GM03348 (cell line): ENCODE data around the gene CUX1.
"Not testable (repeated sequence)": the region's sequence is repeated elsewhere in the genome, so short reads cannot be mapped to it uniquely, and the experiment has no call there.

ENCODE experiments used
- DNase-seq: peaks from one replicate; pipeline ENCODE4 v3.0.0; 2012; ENCODE audit warnings: low spot score

The CUX1 gene

DNA sequence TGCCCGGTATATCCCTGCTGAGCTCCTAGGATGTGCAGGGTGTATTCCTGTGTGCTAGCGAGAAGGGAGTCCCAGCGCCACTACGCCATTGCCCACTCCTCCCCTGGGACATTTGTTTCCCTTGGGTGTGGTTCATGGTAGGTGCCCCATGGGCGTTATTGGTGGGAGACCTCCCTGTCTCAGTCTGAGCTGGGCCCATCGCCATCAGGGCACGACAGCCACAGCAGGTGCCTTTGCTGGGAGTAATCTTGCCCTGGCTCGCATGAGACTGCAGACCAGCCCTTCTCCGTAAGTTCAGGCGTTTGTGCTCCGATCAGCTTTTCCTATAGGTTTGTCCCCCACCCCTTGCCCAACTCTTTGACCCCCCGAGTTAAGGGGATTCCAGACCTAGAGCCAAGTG is 332.0 kb downstream of the CUX1 start:
- no peak for DNase-seq

DNA sequence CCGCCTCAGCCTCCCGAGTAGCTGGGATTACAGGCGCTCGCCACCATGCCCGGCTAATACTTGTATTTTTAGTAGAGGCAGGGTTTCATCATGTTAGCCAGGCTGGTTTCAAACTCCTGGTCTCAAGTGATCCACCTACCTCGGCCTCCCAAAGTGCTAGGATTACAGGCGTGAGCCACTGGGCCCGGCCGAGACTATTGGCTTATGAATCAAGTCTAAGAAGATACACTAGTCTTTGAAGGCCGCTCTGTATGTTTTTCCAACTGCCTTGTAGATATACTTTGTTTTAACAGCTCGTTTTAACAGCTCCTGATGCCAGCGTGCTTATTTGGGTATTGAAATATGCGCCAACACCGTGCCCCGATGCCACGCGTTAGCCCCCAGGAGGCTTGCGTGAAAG is 332.8 kb downstream of the CUX1 start:
- DNase-seq: no peak

DNA sequence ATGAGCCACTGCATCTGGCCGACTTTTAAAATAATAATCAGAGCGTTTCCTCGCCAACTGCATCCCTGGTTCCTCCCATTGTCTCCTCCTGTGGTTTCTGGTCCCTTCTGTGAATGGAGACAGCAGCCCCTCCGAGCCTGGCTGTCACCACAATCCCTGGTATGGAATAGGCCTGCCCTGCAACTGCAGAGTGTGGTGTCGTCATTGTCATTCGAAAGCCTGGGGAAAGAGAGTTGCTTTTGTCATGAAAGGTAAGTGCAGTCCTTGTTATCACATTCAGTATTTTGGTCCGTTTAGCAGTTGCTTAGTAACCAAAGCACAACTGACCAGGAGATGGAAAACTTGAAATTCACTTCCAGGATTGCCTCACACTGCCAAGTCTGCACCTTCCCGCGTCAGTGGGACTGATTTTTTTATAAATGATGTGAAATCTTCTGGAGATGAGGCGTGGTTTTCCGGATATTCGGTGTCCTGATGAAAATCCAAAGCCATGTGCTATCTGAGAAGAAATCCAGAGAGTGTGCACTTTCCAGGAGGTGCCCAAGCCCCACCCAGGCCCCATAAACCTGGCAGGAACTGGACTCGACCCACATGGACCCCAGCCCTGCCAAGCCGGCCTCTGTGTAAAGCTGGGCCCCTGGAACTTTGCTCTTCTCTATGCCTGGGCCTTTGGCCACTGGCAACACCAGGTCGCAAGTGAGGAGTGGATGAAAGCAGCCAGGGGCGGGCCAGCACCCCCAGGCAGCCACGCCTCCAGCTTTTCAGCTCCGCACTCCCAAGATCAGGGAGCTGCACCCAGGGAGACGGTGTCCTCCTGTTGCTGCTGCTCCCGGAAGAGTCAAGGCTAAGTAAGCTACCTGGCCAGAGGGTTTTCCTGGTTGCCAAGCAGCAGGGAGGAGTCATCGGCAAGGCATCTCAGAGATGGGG is 335.5 kb downstream of the CUX1 start:
- no peak for DNase-seq

DNA sequence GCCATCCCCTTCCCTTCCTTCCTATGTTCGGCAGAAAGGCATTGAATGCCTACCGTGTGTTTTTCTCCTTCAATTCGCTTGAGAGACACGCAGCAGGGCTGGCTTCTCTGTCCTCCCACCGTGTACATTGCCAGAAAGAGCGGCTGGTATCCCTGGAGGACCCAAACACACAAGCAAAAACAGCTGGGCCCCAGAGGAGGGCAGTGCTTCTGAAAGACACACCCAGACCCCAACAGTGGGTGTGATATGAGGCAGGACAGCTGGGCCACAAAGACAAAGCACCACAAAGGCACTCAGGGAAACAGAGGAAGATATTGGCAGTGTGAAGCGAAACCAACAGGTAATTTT is 336.1 kb downstream of the CUX1 start:
- no peak for DNase-seq

DNA sequence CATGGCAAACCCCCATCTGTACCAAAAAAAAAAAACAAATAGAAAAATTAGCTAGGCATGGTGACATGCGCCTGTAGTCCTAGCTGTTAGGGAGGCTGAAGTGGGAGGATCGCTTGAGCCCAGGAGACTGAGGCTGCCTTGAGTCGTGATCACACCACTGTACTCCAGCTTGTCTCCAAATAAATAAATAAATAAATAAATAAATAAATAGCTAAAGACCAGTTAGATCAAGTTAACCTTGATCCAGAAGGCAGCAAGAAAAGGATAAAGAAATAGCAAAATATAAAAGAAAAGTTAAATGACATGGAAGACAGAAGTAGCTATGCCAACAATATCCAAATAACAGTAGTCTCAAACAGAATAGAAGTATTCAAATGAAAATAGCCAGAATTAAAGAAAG is 337.0 kb downstream of the CUX1 start:
- no peak for DNase-seq

DNA sequence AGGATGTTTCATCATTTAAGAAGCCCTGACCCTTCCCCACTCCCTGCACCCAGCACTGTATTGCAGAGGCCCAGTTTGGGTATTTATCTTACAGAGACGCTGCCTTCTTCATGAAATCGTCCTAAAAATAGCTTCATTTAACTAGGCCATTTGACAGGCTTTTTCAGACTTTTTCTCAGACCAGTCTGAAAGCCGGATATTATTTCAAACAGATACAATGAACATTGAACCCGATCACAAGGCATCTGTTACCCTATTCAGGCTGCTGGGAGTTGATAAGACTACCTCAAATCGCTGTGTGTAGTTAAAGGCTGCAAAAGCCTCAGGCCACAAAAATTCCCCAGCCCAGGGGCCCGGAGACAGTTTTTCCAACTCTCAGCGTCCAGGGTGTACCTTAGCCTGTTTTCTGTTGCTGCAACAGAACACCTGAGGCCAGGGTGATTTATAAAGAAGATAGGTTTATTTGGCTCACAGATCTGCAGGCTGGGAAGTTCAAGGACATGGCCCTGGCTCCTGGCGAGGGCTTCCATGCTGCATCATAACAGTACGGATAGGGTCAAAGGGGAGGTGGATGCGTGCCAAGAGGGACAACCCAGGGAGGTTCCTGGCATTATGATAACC is 338.5 kb downstream of the CUX1 start:
- DNase-seq: no peak

DNA sequence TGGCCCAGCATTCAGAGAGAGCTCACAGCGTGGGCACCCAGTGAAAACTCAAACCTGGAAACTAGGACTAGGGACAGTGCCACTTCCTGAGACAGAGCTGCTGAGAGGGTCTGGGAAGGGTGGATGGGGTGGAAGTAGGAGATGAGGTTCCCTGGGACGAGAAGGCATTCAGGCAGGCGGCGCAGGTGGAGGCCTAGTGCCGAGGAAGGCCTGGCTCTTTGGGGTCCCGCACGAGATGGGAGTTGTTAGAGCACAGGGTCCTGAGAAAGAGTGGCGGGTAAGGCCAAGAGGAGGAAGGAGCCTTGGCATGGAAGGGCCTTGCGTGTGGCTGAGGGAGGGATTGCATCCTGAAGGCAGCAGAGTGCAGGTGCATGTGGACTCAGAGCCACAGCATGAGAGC is 339.4 kb downstream of the CUX1 start:
- DNase-seq: no peak

DNA sequence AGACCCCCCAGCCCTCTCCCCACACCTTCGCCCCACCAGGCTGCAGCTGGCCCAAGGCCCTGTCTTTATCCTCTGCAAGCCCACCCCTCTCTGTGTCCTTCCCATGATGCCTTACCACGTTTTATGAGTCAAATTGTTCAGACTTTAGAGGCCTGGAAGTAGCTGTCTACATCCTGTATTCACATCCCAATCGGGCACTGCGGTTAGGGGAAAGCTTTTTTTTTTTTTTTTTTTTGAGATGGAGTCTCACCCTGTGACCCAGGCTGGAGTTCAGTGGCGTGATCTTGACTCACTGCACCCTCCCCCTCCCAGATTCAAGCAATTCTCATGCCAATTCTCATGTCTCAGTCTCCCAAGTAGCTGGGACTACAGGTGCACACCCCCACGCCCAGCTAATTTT is 347.7 kb downstream of the CUX1 start:
- no peak for DNase-seq

DNA sequence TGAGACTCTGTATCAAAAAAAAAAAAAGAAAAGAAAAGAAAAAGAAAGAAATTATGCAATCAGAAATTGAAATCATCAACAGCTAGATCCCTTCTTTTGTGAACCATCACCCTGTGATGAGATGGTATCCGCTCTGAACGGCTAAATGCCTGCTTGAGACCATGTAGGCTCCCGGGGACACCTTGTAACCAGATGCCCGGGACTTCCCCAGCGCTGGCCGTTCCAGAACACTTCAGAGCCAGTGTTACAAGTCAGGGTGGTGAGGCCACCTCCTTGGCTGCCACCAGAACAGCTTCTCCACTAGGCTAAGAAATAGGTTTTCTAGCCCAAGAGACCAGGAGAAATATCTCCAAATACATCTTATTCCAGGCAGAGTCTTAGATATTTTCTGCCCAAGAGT is 349.8 kb downstream of the CUX1 start:
- DNase-seq: no peak

DNA sequence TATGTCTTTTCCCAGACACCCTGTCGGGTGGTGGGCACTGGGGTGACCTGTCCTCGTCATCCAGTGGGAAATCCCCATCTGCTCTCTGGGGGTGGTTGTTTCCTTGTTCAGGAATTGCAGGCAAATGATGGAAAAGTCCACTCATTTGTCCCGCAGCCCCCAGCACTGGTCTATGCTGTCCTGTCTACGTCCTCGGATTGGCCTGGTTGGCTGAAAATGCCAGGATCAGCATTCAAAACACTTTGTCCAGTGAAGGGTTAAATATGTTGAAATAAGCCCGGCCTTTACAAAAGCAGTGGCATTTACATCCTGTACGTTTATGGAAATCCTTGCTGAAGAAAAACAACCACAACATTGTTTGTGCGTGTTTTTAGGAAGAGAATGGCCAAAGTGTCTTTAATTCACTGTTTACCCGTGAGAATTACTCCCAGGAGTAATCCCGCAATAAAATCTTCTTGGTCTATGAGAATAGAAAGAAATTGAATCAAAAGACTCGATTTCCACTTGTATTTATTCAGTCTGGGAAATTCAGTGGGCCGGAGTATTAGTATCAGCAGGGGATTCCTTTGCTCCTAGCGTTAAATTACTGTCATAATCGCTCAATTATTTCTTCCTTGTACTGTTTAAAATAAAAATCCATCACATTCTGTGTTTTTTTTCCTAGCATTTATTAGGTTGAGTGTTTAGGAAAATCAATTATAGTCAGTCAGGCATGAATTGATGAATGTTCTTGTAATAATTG is 352.4 kb downstream of the CUX1 start:
- DNase-seq: no peak

DNA sequence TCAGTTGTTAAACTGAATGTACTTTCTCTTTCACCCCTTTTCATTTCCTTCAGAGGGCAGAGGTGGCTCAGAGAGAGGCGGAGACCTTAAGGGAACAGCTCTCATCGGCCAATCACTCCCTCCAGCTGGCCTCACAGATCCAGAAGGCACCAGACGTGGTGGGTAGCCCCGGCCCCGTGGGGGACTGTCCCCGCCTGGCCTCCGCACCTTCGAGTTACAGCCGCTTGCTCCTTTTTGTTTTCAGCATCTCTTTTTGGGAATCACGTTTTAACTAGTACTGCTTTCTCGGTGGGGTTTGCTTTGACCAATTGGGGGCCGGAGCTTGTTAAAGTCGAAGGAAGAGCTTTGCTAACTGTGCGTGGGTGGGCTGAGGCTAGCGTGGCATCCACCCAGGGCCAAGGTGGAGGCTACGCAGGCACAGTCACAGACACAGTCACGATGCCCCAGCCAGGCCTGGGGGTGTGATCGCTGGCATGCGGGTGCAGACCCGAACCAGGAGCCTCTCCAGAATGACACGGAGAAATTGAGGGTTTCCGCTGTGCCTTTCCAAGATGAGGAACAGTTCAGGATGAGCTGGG is 353.1 kb downstream of the CUX1 start:
- DNase-seq: no peak

DNA sequence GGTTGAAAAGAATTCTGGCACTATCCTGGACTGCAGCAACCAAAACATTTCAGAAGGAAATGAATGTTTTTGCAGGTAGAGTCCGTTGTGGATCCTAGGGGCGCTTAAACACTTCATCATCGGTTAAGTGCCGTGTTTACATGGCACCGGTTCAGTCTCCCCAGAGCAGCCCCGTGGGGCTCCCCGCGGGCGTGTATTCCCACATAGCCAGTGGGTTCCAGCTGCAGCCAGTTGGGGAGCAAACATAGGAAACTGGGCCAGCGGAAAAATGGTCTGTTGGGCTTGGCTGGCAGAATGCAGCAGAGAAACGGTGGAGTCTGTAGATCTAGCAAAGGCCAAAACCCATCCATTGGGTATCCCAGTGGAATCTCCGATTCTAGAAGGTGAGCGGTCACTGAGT is 356.2 kb downstream of the CUX1 start:
- no peak for DNase-seq

DNA sequence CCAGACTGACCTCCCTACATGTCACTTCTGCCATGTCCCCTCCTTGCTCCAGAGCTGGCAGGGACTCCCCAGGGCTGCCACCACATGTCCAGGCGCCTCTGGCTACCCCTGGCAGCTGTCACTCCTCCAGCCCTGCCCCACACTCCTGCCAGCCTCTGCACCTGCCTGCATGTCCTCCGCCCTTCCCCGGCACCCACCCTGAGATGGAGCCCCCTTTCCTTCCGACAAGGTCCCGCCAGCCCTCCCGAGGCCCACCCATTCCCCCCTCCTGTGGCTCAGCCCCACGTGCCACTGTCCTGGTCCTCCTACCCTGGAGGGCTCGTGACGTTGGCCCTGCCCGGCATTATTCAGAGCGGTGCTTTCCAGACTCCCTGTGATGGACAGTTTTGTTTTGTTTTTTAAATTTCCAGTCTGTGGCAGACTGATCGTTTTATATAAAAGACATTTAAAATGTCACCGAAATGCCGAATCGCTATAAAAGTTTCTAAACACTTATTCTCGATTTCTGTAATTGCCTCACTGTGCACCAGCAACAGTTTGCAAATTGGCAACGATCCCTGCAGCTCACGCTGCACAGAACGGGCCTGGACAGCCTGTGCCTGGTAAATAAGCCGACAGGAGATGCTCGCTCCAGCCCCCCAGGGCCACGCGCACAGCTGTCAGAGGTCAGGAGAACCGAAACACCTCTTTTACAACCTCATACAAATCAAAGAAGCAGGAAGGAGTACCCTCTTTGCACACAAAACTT is 358.2 kb downstream of the CUX1 start:
- DNase-seq: no peak

DNA sequence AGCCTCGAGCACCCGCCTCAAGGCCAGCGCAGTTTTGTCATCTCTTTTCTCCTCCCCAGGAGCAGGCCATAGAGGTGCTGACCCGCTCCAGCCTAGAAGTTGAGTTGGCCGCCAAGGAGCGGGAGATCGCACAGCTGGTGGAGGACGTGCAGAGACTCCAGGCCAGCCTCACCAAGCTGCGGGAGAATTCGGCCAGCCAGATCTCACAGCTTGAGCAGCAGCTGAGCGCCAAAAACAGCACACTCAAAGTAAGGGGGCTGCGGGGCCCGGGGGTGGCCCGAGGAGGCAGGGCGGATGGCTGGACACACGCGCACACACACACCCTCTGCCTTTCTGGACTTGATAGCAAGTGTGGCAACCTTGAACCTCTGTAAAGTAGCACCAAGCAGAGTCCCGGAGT is 361.0 kb downstream of the CUX1 start:
- no peak for DNase-seq

DNA sequence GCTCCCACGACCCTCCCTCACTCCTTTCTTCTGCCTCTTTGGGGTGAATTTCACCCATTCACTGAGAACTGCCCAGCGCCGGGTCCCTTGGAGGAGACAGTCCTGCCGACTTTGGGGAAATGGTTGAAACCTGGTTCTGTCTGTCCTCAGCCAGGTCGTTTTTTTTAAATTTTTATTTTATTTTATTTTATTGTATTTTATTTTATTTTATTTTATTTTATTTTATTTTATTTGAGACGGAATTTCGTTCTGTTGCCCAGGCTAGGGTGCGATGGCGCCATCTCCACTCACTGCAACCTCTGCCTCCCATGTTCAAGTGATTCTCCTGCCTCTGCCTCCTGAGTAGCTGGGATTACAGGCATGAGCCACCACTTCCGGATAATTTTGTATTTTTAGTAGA is 363.3 kb downstream of the CUX1 start:
- no peak for DNase-seq

DNA sequence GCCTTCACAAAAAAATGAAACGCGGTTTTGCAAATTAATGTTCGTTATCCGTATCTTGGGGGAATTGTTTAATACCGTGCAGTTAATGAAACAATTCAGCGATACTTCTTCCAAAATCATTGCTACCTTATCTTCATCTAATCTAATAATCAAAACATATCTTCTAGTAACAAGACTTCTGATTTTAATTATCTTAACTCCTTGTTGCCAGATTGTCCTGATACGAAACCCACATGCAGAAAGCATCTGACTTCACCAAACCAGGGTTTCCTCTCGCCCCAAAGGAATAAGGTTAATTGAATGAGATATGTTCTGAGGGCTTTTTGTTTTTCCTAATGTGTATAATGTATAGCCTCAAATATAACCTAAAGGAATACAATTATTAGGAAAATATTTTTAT is 364.1 kb downstream of the CUX1 start:
- no peak for DNase-seq

DNA sequence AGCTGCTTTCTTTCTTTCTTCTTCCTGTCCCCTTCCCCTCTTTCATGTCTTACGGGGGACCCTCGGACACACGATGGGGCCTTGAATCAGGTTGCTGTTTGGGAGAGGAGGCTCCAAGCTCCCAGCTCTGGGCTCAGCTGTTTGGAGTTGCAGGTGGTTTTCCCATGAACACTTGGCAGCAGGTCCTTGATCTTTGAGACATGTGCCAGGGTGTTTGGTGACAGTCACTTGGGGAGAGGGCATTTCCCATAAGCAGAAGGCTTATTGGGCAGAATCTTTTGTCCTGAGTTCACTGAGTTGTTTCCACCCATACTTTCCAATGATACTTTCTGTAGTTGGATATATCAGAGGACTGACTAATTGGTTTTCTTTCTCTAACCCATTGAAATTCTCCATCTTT is 364.6 kb downstream of the CUX1 start:
- DNase-seq: no peak

DNA sequence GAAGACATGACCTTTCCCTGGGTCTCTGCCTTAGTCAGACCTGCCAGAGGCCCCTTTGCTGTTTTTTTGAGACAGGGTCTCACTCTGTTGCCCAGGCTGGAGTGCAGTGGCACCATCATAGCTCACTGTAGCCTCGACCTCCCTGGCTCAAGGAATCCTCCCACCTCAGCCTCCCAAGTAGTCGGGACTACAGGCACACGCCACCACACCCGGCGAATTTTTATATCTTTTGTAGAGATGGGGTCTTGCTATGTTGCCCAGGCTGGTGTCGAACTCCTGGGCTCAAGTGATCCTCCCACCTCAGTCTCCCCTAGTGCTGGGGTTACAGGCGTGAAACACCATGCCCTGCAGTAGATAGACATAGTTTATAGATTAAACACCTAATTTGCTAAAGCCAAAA is 366.4 kb downstream of the CUX1 start:
- not testable (repeated sequence) for DNase-seq

DNA sequence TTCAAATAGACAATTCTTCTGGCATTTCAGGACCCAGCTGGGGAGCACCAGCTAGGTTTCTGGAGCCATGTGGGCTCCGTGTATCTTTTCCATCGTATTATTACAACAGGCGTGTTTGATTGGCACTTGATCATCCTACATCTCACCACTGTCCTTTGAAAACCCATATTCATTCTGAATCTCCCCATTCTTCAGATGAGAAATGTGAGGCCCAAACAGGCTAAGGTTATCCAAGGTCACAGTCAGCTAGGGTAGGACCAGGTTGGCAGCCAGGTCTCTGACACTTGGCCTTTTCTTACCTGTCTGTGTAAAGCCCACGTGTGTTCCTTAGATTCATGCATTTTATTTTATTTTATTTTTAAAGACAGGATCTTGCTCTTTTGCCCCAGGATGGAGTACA is 366.9 kb downstream of the CUX1 start:
- no peak for DNase-seq

DNA sequence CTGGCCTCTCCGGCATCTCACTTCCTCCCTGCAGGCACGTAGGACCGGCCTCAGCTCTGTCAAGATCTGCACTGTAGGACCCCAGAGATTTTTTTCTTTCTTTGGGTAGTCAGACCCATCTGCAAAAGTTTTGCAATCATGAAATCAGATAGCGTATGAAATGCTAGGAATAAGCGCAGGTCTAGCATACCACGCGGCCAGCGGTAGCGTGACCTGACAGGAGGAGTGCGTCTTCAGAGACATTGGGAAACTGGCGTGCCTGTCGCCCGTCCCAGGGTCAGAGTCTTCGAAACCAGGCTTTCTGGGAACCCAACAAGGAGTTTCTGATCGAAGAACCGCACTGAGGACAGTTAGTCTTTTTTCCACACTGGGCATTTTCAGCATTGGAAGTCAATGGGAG is 368.4 kb downstream of the CUX1 start:
- DNase-seq: no peak

DNA sequence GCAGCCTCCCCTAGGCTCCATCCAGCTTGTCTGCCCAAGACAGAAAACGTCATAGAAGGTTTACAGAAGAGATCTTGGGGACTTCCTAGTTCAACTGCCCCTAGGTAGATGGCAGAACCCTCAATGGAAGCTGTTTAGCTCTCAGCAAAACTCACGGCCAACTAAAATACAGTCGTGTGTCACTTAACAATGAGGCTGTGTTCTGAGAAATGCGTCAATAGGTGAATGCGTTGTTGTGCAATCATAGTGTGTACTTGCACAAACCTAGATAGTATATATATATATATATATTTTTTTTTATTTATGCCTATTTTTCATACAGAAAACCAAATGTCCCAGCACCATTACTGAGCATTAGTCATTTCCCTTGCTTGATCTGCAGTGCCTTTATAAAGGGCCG is 368.9 kb downstream of the CUX1 start:
- DNase-seq: no peak

DNA sequence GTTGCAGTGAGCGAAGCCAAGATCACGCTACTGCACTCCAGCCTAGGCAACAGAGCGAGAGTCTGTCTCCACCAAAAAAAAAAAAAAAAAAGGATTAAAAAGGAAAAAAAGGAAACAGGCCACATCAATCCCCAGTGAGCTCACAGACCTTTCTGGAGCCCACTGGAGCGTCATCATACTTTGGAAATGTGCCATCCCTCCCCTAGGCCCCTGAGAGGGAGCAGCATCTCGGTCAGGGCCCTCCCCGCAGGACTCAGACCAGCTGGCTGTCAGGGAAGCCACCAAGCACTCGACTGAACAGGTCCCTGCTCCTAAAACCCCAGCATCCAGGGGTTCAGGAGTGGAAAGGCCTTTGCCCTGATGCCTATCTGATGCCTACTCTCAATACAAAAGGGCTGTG is 371.3 kb downstream of the CUX1 start:
- DNase-seq: no peak
